ENCODE results near the gene SPEM1.

Gene SPEM1

DNA sequence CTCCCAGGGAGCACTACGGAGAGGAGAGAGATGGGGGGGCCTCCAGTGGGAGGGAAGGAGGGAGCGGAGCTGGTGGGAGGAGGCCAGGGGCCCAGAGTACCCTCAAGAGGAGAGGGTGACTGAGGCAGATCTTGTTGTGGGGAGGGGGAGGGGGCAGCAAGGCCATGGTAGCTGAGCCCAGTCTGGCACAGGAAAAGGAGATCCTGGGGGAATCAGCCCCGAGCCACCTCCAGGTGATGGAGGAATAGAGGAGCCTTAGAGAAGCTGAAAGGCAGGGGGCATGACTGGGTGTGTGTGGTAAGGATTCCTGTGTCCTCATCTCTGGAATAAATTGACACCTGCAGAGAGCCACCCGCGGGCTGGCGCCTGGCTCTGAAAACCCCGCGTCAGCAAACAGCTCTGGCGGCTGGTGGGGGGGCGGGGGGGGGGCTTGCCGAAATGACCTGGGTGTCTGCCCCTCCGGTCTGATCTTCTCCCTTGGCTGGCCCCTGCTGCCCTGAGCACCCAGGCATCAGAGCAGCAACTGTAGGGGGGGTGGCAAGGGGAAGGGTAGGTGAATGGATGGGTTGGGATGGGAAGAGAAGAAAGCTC lies 13.8 kb upstream of the SPEM1 start:
- Mint-ChIP-seq H3K9me3 (no peaks in the 10 kb centered on the region), H3K36me3 (peaks cover 2% of the 10 kb centered on the region), H3K27ac (no peak overlapping the region), H3K4me1 (peaks cover 19% of the 10 kb centered on the region), H3K27me3 (peaks cover 16% of the 10 kb centered on the region), H3K4me3 (peak overlapping the region; percentile 75)
- DNase-seq (ENCODE audit: low spot score in 2 of 2) = no peak
- no peak for ATAC-seq (ENCODE audit: low read depth)

DNA sequence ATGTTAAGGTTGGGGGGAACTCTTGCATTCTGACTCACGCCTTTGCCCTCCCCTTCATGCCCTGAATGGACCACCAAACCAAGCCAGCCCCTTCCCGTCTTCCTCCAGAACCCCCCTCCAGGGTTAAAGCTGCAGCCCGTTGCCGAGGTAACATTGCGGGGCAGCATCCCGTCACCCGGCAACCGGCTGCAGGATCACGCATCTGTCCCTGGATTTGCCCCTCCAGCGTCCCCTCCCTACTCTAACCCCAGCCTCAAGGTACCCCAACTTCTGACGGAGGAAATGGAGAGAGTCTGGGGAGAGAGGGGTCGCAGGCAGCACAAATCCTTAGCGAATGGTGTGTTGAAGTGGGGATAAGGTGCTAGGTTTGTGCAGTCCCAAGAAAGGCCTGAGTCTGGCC lies 13.0 kb upstream of the SPEM1 start:
- H3K9me3 Mint-ChIP-seq = no peaks in the 10 kb centered on the region
- DNase-seq (ENCODE audit: low spot score in 2 of 2) = no peak
- no peak overlapping the region for H3K4me3 Mint-ChIP-seq
- ATAC-seq (ENCODE audit: low read depth) = no peak
- no peaks in the 10 kb centered on the region for H3K36me3 Mint-ChIP-seq
- H3K27me3 Mint-ChIP-seq = peaks cover 16% of the 10 kb centered on the region
- H3K27ac Mint-ChIP-seq = no peak overlapping the region
- peaks cover 16% of the 10 kb centered on the region for H3K4me1 Mint-ChIP-seq

DNA sequence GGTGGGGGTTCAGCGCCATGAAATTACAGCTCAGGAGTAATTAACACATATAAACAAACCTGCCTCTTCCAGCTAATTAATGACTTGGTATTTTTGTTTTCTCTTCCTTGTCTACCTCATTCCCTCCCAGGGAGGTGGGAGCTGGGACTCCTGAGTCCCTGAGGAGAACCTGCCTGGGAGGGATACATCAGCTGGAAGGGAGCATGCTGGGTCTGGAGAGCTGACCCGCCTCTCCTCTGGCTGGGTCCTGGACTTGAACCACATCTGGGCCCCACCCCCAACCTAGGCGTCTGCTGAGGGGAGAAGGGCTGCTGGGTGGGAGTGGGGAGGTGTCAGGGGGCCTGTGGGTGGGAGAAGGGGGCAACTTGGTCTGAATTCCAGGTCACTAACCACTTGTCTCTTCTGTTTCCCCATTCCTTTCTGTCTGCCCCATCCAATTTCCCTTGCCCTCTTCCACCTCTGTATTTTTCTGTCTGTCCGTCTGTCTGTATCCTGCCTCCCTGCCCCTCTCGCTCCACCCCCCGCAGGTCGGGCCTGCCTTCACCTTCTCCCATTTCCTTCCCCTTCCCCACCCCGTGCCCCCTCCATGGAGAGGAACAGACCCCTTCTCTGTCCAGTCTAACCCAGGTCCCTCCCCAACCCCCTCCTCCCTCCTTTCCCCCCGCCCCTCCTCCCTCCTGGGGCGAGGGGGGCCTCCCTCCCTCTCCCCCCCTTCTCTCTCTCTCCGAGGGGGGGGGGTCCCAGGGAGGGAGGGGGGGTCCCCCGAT lies 12.5 kb upstream of the SPEM1 start, which contains the start of gene NLGN2:
TSS of gene NLGN2 (plus strand) at position 361 of the 767 bp plus-strand sequence. CDS start 411 bp downstream, outside the sequence.
- peak within 1 kb of the TSS; percentile 35 for H3K4me3 Mint-ChIP-seq

DNA sequence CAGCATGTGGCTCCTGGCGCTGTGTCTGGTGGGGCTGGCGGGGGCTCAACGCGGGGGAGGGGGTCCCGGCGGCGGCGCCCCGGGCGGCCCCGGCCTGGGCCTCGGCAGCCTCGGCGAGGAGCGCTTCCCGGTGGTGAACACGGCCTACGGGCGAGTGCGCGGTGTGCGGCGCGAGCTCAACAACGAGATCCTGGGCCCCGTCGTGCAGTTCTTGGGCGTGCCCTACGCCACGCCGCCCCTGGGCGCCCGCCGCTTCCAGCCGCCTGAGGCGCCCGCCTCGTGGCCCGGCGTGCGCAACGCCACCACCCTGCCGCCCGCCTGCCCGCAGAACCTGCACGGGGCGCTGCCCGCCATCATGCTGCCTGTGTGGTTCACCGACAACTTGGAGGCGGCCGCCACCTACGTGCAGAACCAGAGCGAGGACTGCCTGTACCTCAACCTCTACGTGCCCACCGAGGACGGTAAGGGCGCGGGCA lies 11.8 kb upstream of the SPEM1 start:
- ATAC-seq (ENCODE audit: low read depth) (no peak), DNase-seq (ENCODE audit: low spot score in 2 of 2) (no peak)
- H3K9me3 Mint-ChIP-seq = no peaks in the 10 kb centered on the region
- no peak overlapping the region for H3K4me3 Mint-ChIP-seq
- H3K36me3 Mint-ChIP-seq = no peaks in the 10 kb centered on the region
- H3K4me1 Mint-ChIP-seq = peaks cover 12% of the 10 kb centered on the region
- H3K27me3 Mint-ChIP-seq = peaks cover 16% of the 10 kb centered on the region
- H3K27ac Mint-ChIP-seq = no peak overlapping the region

More for the DNA sequence above, 12.5 kb upstream of the SPEM1 start, which contains the start of gene NLGN2:
- Mint-ChIP-seq H3K4me1 (peaks cover 16% of the 10 kb centered on the region), H3K36me3 (no peaks in the 10 kb centered on the region), H3K27me3 (peaks cover 16% of the 10 kb centered on the region), H3K27ac (no peak within 1 kb of the TSS), H3K9me3 (no peaks in the 10 kb centered on the region)
- DNase-seq (ENCODE audit: low spot score in 2 of 2) (no peak), ATAC-seq (ENCODE audit: low read depth) (no peak)

GRCh38 chr17:7408863-7409262 lies 11.3 kb upstream of the SPEM1 start:
- Mint-ChIP-seq H3K4me1 (peaks cover 10% of the 10 kb centered on the region), H3K27me3 (peaks cover 16% of the 10 kb centered on the region), H3K4me3 (peak overlapping the region; percentile 42), H3K9me3 (no peaks in the 10 kb centered on the region), H3K27ac (no peak overlapping the region), H3K36me3 (no peaks in the 10 kb centered on the region)
- DNase-seq (ENCODE audit: low spot score in 2 of 2) (no peak), ATAC-seq (ENCODE audit: low read depth) (no peak)

- H3K4me3 Mint-ChIP-seq = no peak overlapping the region
- H3K9me3 Mint-ChIP-seq = no peaks in the 10 kb centered on the region
- peaks cover 16% of the 10 kb centered on the region for H3K27me3 Mint-ChIP-seq
- no peaks in the 10 kb centered on the region for H3K36me3 Mint-ChIP-seq
- peaks cover 10% of the 10 kb centered on the region for H3K4me1 Mint-ChIP-seq
- ATAC-seq (ENCODE audit: low read depth) (no peak), DNase-seq (ENCODE audit: low spot score in 2 of 2) (no peak)
- H3K27ac Mint-ChIP-seq = no peak overlapping the region
Observed at GRCh38 chr17:7409716-7410115, 10.4 kb upstream of the SPEM1 start.

DNA sequence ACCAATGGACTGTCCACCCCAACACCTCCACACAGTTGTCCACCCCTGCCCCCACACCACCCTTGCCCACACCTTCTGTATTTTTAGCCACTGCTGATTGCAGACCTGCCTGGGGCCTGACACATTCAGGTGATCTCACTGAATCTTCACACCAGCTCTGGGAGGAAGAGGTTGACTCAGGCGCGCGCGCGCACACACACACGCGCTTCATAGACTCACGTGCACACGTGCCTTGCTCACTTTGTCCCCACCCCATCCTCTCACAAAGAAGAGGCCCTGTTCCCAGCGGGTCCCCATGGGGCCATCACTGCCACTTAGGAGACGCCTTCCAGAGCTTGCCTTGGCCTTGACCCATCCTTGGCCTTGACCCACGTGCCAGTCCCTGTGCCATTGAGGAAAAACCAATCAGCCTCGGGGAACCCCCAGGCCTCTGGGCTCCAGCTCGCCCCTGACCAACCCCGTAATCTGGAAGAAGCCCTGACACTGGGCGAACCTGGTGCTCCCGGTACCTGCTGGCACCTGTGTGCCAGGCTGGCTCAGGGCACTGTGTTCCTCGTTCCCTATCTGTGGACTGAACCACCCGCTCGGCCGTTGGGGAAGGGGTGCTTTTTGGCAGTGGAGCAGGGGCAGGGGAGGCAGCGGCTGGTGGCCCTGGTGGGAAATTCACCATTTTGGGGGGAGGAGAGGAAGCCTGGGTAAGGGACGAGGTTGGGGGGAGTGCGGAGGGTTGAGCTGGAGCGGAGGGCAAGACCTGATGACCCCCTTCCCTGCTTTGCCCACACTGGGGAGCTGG lies 9.3 kb upstream of the SPEM1 start:
- Mint-ChIP-seq H3K27me3 (peaks cover 13% of the 10 kb centered on the region), H3K9me3 (no peaks in the 10 kb centered on the region)

GRCh38 chr17:7411427-7411750 lies 8.7 kb upstream of the SPEM1 start:
- Mint-ChIP-seq H3K36me3 (no peaks in the 10 kb centered on the region), H3K9me3 (no peaks in the 10 kb centered on the region), H3K4me3 (no peak overlapping the region), H3K4me1 (peaks cover 4% of the 10 kb centered on the region), H3K27ac (no peak overlapping the region), H3K27me3 (peaks cover 11% of the 10 kb centered on the region)
- ATAC-seq (ENCODE audit: low read depth) (no peak), DNase-seq (ENCODE audit: low spot score in 2 of 2) (no peak)

More for the DNA sequence above, 9.3 kb upstream of the SPEM1 start:
- Mint-ChIP-seq H3K36me3 (no peaks in the 10 kb centered on the region), H3K4me1 (peaks cover 7% of the 10 kb centered on the region), H3K27ac (no peak overlapping the region), H3K4me3 (no peak overlapping the region)
- ATAC-seq (ENCODE audit: low read depth) = no peak
- no peak for DNase-seq (ENCODE audit: low spot score in 2 of 2)

DNA sequence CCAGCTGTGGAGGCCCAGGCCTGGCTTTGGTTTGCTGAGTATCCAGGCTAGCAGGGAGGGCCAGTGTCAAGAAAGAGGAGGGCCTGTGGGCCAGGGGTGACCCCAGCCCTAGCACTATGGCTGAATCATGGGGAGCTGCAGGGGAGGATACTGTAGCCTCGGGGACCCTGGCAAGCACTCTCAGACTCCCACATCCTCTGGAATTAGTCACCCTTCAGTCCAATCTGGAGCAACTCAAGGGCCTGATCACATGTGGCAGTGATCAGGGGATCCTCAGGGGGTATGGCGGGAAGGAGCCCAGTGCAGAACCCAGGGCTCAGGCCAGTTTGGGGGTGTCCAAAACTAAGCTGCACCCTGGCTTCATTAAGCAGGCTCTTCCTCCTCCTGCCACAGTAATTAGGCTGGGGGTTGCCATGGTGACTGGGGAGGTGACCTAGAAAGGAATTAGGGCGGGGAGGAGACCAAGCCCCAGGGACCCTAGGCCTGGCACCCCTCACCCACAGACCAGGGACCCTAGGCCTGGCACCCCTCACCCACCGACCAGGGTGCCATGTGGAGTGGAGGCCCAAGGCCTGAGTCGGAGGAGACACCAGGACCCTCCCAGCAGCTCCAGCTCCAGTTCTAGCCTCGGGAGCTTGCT lies 6.7 kb upstream of the SPEM1 start:
- Mint-ChIP-seq H3K9me3 (no peaks in the 10 kb centered on the region), H3K27ac (no peak overlapping the region), H3K4me3 (no peak overlapping the region), H3K4me1 (peaks cover 4% of the 10 kb centered on the region), H3K27me3 (peaks cover 13% of the 10 kb centered on the region), H3K36me3 (no peaks in the 10 kb centered on the region)
- DNase-seq (ENCODE audit: low spot score in 2 of 2) = no peak
- no peak for ATAC-seq (ENCODE audit: low read depth)

DNA sequence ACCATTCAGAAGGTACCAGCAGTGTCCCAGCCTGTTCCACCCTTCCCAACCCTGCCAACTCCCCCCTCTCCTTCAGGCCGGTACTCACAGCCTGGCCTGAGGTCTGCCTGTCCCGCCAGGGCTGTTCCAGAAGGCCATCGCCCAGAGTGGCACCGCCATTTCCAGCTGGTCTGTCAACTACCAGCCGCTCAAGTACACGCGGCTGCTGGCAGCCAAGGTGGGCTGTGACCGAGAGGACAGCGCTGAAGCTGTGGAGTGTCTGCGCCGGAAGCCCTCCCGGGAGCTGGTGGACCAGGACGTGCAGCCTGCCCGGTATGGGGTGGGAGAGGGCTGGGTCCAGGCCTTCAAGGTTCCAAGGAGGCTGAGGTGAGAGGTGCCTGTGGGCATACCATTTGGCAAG lies 5.3 kb upstream of the SPEM1 start:
- ATAC-seq (ENCODE audit: low read depth) (no peak), DNase-seq (ENCODE audit: low spot score in 2 of 2) (no peak)
- Mint-ChIP-seq H3K36me3 (no peaks in the 10 kb centered on the region), H3K4me1 (peaks cover 2% of the 10 kb centered on the region), H3K9me3 (no peaks in the 10 kb centered on the region), H3K27me3 (peaks cover 12% of the 10 kb centered on the region), H3K27ac (no peak overlapping the region), H3K4me3 (no peak overlapping the region)

DNA sequence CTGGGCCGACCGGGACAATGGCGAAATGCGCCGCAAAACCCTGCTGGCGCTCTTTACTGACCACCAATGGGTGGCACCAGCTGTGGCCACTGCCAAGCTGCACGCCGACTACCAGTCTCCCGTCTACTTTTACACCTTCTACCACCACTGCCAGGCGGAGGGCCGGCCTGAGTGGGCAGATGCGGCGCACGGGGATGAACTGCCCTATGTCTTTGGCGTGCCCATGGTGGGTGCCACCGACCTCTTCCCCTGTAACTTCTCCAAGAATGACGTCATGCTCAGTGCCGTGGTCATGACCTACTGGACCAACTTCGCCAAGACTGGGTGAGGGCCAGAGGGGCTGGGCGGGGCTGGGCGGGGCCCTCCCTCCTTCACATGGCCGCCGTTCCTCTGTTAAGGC lies 4.3 kb upstream of the SPEM1 start:
- no peak overlapping the region for H3K27ac Mint-ChIP-seq
- ATAC-seq (ENCODE audit: low read depth) = no peak
- peaks cover 2% of the 10 kb centered on the region for H3K4me1 Mint-ChIP-seq
- H3K4me3 Mint-ChIP-seq = no peak overlapping the region
- H3K9me3 Mint-ChIP-seq = no peaks in the 10 kb centered on the region
- H3K36me3 Mint-ChIP-seq = no peaks in the 10 kb centered on the region
- DNase-seq (ENCODE audit: low spot score in 2 of 2) = no peak
- H3K27me3 Mint-ChIP-seq = peaks cover 10% of the 10 kb centered on the region

GRCh38 chr17:7416323-7416722 lies 3.8 kb upstream of the SPEM1 start:
- no peak for ATAC-seq (ENCODE audit: low read depth)
- Mint-ChIP-seq H3K27me3 (peaks cover 10% of the 10 kb centered on the region), H3K4me3 (no peak overlapping the region), H3K27ac (no peak overlapping the region), H3K9me3 (no peaks in the 10 kb centered on the region), H3K4me1 (peaks cover 2% of the 10 kb centered on the region), H3K36me3 (no peaks in the 10 kb centered on the region)
- DNase-seq (ENCODE audit: low spot score in 2 of 2) = no peak

- DNase-seq (ENCODE audit: low spot score in 2 of 2) (no peak), ATAC-seq (ENCODE audit: low read depth) (no peak)
- Mint-ChIP-seq H3K4me1 (peaks cover 2% of the 10 kb centered on the region), H3K27me3 (peaks cover 10% of the 10 kb centered on the region), H3K27ac (no peak overlapping the region), H3K4me3 (no peak overlapping the region), H3K9me3 (no peaks in the 10 kb centered on the region), H3K36me3 (no peaks in the 10 kb centered on the region)
Observed at GRCh38 chr17:7417056-7417655, 3.0 kb upstream of the SPEM1 start.

Data from memory B cell (primary cell).